ENCODE measurements around the gene SYCP2L.

GRCh38 chr6:10838794-10839333 lies 48.0 kb upstream of the SYCP2L start:
- TF ChIP-seq CTCF (conservative IDR thresholded peaks at IDR 0.05; ENCODE audit: low read depth, low read length), result no peak
- no peak for TF ChIP-seq CHD1 (IDR thresholded peaks at IDR 0.05; ENCODE audit: low read depth, low read length)
- no peak for TF ChIP-seq POLR2A (IDR thresholded peaks at IDR 0.05; ENCODE audit: low read depth, low read length)
- no peak for TF ChIP-seq USF2 (IDR thresholded peaks at IDR 0.05; ENCODE audit: low read depth, low read length)
- no peak for TF ChIP-seq RAD21 (IDR thresholded peaks at IDR 0.05; ENCODE audit: low read length)
- no peak for TF ChIP-seq RFX5 (IDR thresholded peaks at IDR 0.05; ENCODE audit: low read depth, low read length)
- no peak for TF ChIP-seq ELK1 (IDR thresholded peaks at IDR 0.05; ENCODE audit: borderline replicate concordance, low read depth, low read length)
- no peak for TF ChIP-seq SMC3 (IDR thresholded peaks at IDR 0.05; ENCODE audit: low read depth, low read length)
- TF ChIP-seq MXI1 (IDR thresholded peaks at IDR 0.05; ENCODE audit: borderline replicate concordance, low read depth, low read length), result no peak
- TF ChIP-seq CEBPB (IDR thresholded peaks at IDR 0.05; ENCODE audit: low read depth, low read length), result no peak

Data from IMR-90 (cell line).